ELR (cell line): ENCODE data around the gene MORF4L1.
A peak's percentile ranks its signal among the peaks of the same experiment; 100 is the strongest.
"Not testable (repeated sequence)": the region's sequence is repeated elsewhere in the genome, so short reads cannot be mapped to it uniquely, and the experiment has no call there.

Experiments used
- DNase-seq: peaks from one replicate; pipeline ENCODE4 v3.0.0-alpha.2; 2015; ENCODE audit warnings: low read depth

MORF4L1 gene

GRCh38 chr15:78859971-78860719, 12.5 kb upstream of the MORF4L1 start:
- peak; percentile 89 for DNase-seq

GRCh38 chr15:78865585-78865984, 7.1 kb upstream of the MORF4L1 start:
- DNase-seq = not testable (repeated sequence)

- not testable (repeated sequence) for DNase-seq
Observed at GRCh38 chr15:78866031-78866430, 6.7 kb upstream of the MORF4L1 start.

GRCh38 chr15:78866803-78867202, 5.9 kb upstream of the MORF4L1 start:
- no peak for DNase-seq

GRCh38 chr15:78868366-78868765, 4.3 kb upstream of the MORF4L1 start:
- DNase-seq = no peak

- DNase-seq = not testable (repeated sequence)
Observed at GRCh38 chr15:78871483-78872127, 1.1 kb upstream of the MORF4L1 start.

- peak; percentile 94 for DNase-seq
Observed at GRCh38 chr15:78872972-78873792, 492 bp downstream of the MORF4L1 start.

- DNase-seq = peak; percentile 50
Observed at GRCh38 chr15:78873793-78874765, 1.4 kb downstream of the MORF4L1 start.

GRCh38 chr15:78875107-78875914, 2.6 kb downstream of the MORF4L1 start:
- DNase-seq = no peak

GRCh38 chr15:78876954-78877353, 4.3 kb downstream of the MORF4L1 start:
- DNase-seq = not testable (repeated sequence)

GRCh38 chr15:78878356-78878755, 5.7 kb downstream of the MORF4L1 start:
- DNase-seq = peak; percentile 64

- DNase-seq = peak; percentile 43
Observed at GRCh38 chr15:78879517-78880241, 7.0 kb downstream of the MORF4L1 start.

GRCh38 chr15:78880242-78880533, 7.5 kb downstream of the MORF4L1 start:
- peak; percentile 73 for DNase-seq

- DNase-seq = no peak
Observed at GRCh38 chr15:78880813-78881212, 8.1 kb downstream of the MORF4L1 start.

GRCh38 chr15:78881681-78882080, 9.0 kb downstream of the MORF4L1 start:
- DNase-seq = no peak

- no peak for DNase-seq
Observed at GRCh38 chr15:78889000-78889399, 16.3 kb downstream of the MORF4L1 start.

GRCh38 chr15:78893538-78893937, 20.8 kb downstream of the MORF4L1 start:
- DNase-seq = no peak

- no peak for DNase-seq
Observed at GRCh38 chr15:78895471-78895870, 22.8 kb downstream of the MORF4L1 start.

- no peak for DNase-seq
Observed at GRCh38 chr15:78898540-78898939, 25.9 kb downstream of the MORF4L1 start.
